Measurements from ENCODE around the gene ARHGAP45.

DNA sequence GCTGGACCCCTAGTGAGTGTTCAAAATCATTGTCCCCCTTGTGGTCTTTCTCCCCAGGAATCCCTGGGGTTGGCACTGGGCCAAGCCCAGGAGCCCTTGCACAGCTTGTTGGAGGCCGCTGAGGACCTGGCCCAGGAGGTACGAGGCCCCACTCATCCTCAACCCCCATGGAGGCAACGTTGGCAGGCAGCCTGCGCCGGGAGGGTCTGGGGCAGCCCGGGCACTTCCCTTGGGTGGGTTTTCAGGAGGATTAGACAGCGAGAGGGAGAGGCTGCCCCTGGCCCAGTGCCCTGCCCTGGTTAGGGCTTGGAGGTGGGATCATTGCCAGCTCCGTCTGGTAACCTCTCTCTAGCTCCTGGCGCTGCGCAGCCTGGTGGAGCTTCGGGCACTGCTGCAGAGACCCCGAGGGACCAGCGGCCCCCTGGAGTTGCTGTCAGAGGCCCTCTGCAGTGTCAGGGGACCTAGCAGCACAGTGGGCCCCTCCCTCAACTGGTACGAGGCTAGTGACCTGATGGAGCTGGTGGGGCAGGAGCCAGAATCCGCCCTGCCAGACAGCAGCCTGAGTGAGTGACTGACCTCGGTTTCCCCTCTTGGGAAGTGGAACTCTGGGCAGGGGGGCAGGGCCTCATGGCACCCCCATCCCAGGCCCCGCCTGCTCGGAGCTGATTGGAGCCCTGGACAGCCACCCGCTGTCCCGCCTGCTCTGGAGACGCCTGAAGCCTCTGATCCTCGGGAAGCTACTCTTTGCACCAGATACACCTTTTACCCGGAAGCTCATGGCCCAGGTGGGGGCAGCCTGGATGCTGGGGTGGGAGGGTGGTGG, 24.1 kb upstream of the ARHGAP45 start:
- TF ChIP-seq, protein P1, sequence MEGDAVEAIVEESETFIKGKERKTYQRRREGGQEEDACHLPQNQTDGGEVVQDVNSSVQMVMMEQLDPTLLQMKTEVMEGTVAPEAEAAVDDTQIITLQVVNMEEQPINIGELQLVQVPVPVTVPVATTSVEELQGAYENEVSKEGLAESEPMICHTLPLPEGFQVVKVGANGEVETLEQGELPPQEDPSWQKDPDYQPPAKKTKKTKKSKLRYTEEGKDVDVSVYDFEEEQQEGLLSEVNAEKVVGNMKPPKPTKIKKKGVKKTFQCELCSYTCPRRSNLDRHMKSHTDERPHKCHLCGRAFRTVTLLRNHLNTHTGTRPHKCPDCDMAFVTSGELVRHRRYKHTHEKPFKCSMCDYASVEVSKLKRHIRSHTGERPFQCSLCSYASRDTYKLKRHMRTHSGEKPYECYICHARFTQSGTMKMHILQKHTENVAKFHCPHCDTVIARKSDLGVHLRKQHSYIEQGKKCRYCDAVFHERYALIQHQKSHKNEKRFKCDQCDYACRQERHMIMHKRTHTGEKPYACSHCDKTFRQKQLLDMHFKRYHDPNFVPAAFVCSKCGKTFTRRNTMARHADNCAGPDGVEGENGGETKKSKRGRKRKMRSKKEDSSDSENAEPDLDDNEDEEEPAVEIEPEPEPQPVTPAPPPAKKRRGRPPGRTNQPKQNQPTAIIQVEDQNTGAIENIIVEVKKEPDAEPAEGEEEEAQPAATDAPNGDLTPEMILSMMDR (IDR thresholded peaks at IDR 0.05): no peak
- TF ChIP-seq POLR2A (IDR thresholded peaks at IDR 0.05): no peak
